PC-3 (cell line): ENCODE measurements around the gene PTPN1. TPM values are rescaled to one million over a fixed set of nuclear protein-coding genes. Genes with fewer than 3 reads are reported as not detected.

Experiments used
- ATAC-seq: fragments of 200-7000 bp; cut with Tn5 transposase; 2 replicates; pipeline ENCODE4 v1.9.1; 2020; ENCODE audit warnings: mild to moderate bottlenecking, moderate library complexity
- BruUV-seq: library from RNA; stranded (reverse); fragments of 400-500 nt; replicated peaks from 2 replicates; lab custom pipeline; 2021; lab: Mats Ljungman, UMichigan
- CTCF ChIA-PET: fragments of 300-600 bp; sonication (Branson Sonifier 250); formaldehyde crosslinking; loops from one replicate; lab custom pipeline; 2022; ENCODE audit warnings: antibody characterized with exemption; lab: Charles Lee
- POLR2A ChIA-PET: fragments of 300-600 bp; sonication (Branson Sonifier 250); formaldehyde crosslinking; loops from one replicate; lab custom pipeline; 2022; ENCODE audit warnings: antibody characterized with exemption; ENCODE audit not compliant: unreplicated experiment; lab: Charles Lee
- DNase-seq: peaks from one replicate; pipeline ENCODE4 v3.0.0-alpha.2; 2015
- H2AFZ ChIP-seq: fragments of 300-600 bp; sonication (generic); 2 replicates; pipeline ENCODE4 v1.6.0; 2016; ENCODE audit warnings: antibody characterized with exemption, low read length
- H3F3A ChIP-seq: fragments of 300-600 bp; sonication (generic); one replicate; pipeline ENCODE4 v1.6.0; 2017; ENCODE audit warnings: antibody characterized with exemption, low read length, control low read depth, mild to moderate bottlenecking; ENCODE audit not compliant: unreplicated experiment
- H3K27ac ChIP-seq: fragments of 300-600 bp; sonication (generic); 2 replicates; pipeline ENCODE4 v1.5.1; 2016; ENCODE audit warnings: mild to moderate bottlenecking, low read length
- H3K27me3 ChIP-seq: fragments of 300-600 bp; sonication (generic); 2 replicates; pipeline ENCODE4 v1.6.1; 2016; ENCODE audit warnings: low read length, mixed read lengths
- H3K36me3 ChIP-seq: fragments of 300-600 bp; sonication (generic); 2 replicates; pipeline ENCODE4 v1.6.1; 2016; ENCODE audit warnings: low read depth, mixed run types, low read length, mixed read lengths
- H3K4me1 ChIP-seq: fragments of 300-600 bp; sonication (generic); 2 replicates; pipeline ENCODE4 v1.5.1; 2016; ENCODE audit warnings: low read length; ENCODE audit not compliant: insufficient read depth
- H3K4me2 ChIP-seq: fragments of 300-600 bp; sonication (generic); 2 replicates; pipeline ENCODE4 v1.6.0; 2016; ENCODE audit warnings: low read length
- H3K4me3 ChIP-seq: fragments of 300-600 bp; sonication (generic); 2 replicates; pipeline ENCODE4 v1.5.1; 2016; ENCODE audit warnings: mild to moderate bottlenecking, low read length, mixed read lengths
- H3K79me2 ChIP-seq: fragments of 300-600 bp; sonication (generic); 2 replicates; pipeline ENCODE4 v1.6.1; 2017; ENCODE audit warnings: low read length, mixed read lengths
- H3K9ac ChIP-seq: fragments of 300-600 bp; sonication (generic); 2 replicates; pipeline ENCODE4 v1.6.0; 2016; ENCODE audit warnings: mild to moderate bottlenecking, low read length
- H3K9me2 ChIP-seq: fragments of 300-600 bp; sonication (generic); replicated peaks from 2 replicates; pipeline ENCODE4 v1.6.1; 2016; ENCODE audit warnings: mixed run types, low read length, mixed read lengths
- H3K9me3 ChIP-seq: fragments of 300-600 bp; sonication (generic); 2 replicates; pipeline ENCODE4 v1.6.1; 2016; ENCODE audit warnings: low read length, mixed read lengths
- H4K20me1 ChIP-seq: fragments of 300-600 bp; sonication (generic); 2 replicates; pipeline ENCODE4 v1.6.1; 2016; ENCODE audit warnings: low read length, mixed read lengths
- EZH2 ChIP-seq: fragments of 300-600 bp; sonication (generic); IDR thresholded peaks from one replicate; pipeline ENCODE4 v1.6.1; 2017; ENCODE audit warnings: antibody characterized with exemption, mild to moderate bottlenecking, low read length; ENCODE audit not compliant: unreplicated experiment
- EZH2phosphoT487 ChIP-seq: fragments of 300-600 bp; sonication (generic); IDR thresholded peaks from 2 replicates; pipeline ENCODE4 v1.6.1; 2018; ENCODE audit warnings: mild to moderate bottlenecking, antibody characterized with exemption, low read length, borderline replicate concordance
- intact Hi-C: fragments of 100-400 bp; cut with micrococcal nuclease; formaldehyde crosslinking; loops from 2 replicates; pipeline ENCODE4 v1.9.0; 2023
- total RNA-seq: library from RNA; depleted of rRNA; stranded (reverse); fragments of >200 nt; gene quantifications from 2 replicates; pipeline ENCODE4 v1.2.3, GENCODE V29; 2014
- TF ChIP-seq, protein P1 (sequence below): fragments of 300-600 bp; sonication (generic); conservative IDR thresholded peaks from 2 replicates; pipeline ENCODE4 v1.5.1; 2017; ENCODE audit warnings: antibody characterized with exemption, low read depth, mild to moderate bottlenecking, low read length

The PTPN1 gene
- total RNA-seq, 1 experiment from 2014 or later, result 47.7 TPM

GRCh38 chr20:50545126-50545525, 34.9 kb downstream of the PTPN1 start:
- Histone ChIP-seq H3K9ac (no peak overlapping the region), H3K79me2 (peaks cover 82% of the 10 kb centered on the region), H3F3A (no peaks in the 10 kb centered on the region), H3K4me3 (no peak overlapping the region), H3K9me3 (no peaks in the 10 kb centered on the region), H4K20me1 (no peaks in the 10 kb centered on the region), H3K9me2 (no peaks in the 10 kb centered on the region), H3K27me3 (no peaks in the 10 kb centered on the region), H3K27ac (no peak overlapping the region), H3K4me1 (peaks cover 12% of the 10 kb centered on the region), H2AFZ (no peak overlapping the region), H3K36me3 (no peaks in the 10 kb centered on the region; the same call in 1 of the 2 replicates), H3K4me2 (no peak overlapping the region)
- POLR2A ChIA-PET, result no interaction called here
- CTCF ChIA-PET, result no interaction called here
- intact Hi-C loops, result no loop called here
- no TSS peak for BruUV-seq
- no peak for DNase-seq
- ATAC-seq, result no peak
- no peak for TF ChIP-seq EZH2
- TF ChIP-seq, protein P1, sequence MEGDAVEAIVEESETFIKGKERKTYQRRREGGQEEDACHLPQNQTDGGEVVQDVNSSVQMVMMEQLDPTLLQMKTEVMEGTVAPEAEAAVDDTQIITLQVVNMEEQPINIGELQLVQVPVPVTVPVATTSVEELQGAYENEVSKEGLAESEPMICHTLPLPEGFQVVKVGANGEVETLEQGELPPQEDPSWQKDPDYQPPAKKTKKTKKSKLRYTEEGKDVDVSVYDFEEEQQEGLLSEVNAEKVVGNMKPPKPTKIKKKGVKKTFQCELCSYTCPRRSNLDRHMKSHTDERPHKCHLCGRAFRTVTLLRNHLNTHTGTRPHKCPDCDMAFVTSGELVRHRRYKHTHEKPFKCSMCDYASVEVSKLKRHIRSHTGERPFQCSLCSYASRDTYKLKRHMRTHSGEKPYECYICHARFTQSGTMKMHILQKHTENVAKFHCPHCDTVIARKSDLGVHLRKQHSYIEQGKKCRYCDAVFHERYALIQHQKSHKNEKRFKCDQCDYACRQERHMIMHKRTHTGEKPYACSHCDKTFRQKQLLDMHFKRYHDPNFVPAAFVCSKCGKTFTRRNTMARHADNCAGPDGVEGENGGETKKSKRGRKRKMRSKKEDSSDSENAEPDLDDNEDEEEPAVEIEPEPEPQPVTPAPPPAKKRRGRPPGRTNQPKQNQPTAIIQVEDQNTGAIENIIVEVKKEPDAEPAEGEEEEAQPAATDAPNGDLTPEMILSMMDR, result no peak

- ChIA-PET POLR2A (no interaction called here), CTCF (no interaction called here)
- no peaks in the 10 kb centered on the region for H3K4me1 ChIP-seq
- H3K27me3 ChIP-seq, result no peaks in the 10 kb centered on the region
- H3K36me3 ChIP-seq, result no peaks in the 10 kb centered on the region; the same call in 1 of the 2 replicates
- no peak for ATAC-seq
- H3K9me3 ChIP-seq, result no peaks in the 10 kb centered on the region
- peaks cover 69% of the 10 kb centered on the region for H3K79me2 ChIP-seq
- no peaks in the 10 kb centered on the region for H3K9me2 ChIP-seq
- no peaks in the 10 kb centered on the region for H3F3A ChIP-seq
- DNase-seq, result no peak
- intact Hi-C loops, result no loop called here
- H2AFZ ChIP-seq, result no peak overlapping the region
- H3K4me3 ChIP-seq, result no peak overlapping the region
- H4K20me1 ChIP-seq, result no peaks in the 10 kb centered on the region
- TF ChIP-seq, protein P1, result no peak
- no peak for TF ChIP-seq EZH2phosphoT487
- TF ChIP-seq EZH2, result no peak
- no peak overlapping the region for H3K4me2 ChIP-seq
- H3K27ac ChIP-seq, result no peak overlapping the region
- no TSS peak for BruUV-seq
- H3K9ac ChIP-seq, result no peak overlapping the region
Measured at GRCh38 chr20:50546729-50547314, 36.6 kb downstream of the PTPN1 start.

DNA sequence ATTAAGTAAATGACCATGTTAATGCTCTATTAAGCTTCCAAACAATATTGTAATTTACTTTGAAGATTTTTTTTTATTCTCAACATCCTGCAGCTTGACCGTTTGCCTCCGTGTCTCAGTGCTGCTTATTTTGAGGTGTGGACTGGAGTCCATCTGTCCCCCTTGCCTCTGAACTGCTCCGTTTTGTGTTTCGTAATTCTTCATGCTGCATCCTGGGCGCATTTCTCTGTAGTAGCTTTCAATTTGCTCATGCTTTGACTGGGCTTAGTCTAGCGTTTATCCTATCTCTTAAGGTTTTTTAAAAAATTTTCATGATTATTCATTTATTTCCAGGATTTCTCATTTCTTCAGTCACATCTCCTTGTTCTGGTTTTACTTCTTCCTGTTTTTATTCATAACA, 37.8 kb downstream of the PTPN1 start:
- H3K36me3 ChIP-seq, result no peaks in the 10 kb centered on the region; the same call in 1 of the 2 replicates

More for the DNA sequence above, 37.8 kb downstream of the PTPN1 start:
- Histone ChIP-seq H3K27me3 (no peaks in the 10 kb centered on the region), H2AFZ (no peak overlapping the region), H3K4me1 (no peaks in the 10 kb centered on the region), H3K9me2 (no peaks in the 10 kb centered on the region), H3K4me2 (no peak overlapping the region), H3K79me2 (peaks cover 63% of the 10 kb centered on the region), H3K27ac (no peak overlapping the region), H3F3A (no peaks in the 10 kb centered on the region), H3K9me3 (no peaks in the 10 kb centered on the region), H3K4me3 (no peak overlapping the region), H4K20me1 (no peaks in the 10 kb centered on the region), H3K9ac (no peak overlapping the region)
- ATAC-seq, result no peak
- intact Hi-C loops, result no loop called here
- POLR2A ChIA-PET, result no interaction called here
- no TSS peak for BruUV-seq
- no peak for DNase-seq
- CTCF ChIA-PET, result no interaction called here
- TF ChIP-seq EZH2, result no peak
- no peak for TF ChIP-seq EZH2phosphoT487
- TF ChIP-seq, protein P1, result no peak
